ENCODE measurements around the gene SNORC.
"Not testable (repeated sequence)": the region's sequence is repeated elsewhere in the genome, so short reads cannot be mapped to it uniquely, and the experiment has no call there.

DNA sequence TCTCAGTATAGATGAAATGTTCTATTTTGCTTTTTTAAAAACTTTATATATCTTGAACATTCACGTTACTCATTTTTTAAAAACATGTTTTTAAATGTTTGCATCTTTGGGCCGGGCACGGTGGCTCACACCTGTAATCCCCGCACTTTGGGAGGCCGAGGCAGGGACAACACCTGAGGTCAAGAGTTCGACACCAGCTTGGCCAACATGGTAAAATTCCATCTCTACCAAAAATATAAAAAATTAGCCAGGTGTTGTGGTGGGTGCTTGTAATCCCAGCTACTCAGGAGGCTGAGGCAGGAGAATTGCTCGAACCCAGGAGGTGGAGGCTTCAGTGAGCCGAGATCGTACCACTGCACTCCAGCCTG is 37.6 kb downstream of the SNORC start:
- TF ChIP-seq, protein P1, sequence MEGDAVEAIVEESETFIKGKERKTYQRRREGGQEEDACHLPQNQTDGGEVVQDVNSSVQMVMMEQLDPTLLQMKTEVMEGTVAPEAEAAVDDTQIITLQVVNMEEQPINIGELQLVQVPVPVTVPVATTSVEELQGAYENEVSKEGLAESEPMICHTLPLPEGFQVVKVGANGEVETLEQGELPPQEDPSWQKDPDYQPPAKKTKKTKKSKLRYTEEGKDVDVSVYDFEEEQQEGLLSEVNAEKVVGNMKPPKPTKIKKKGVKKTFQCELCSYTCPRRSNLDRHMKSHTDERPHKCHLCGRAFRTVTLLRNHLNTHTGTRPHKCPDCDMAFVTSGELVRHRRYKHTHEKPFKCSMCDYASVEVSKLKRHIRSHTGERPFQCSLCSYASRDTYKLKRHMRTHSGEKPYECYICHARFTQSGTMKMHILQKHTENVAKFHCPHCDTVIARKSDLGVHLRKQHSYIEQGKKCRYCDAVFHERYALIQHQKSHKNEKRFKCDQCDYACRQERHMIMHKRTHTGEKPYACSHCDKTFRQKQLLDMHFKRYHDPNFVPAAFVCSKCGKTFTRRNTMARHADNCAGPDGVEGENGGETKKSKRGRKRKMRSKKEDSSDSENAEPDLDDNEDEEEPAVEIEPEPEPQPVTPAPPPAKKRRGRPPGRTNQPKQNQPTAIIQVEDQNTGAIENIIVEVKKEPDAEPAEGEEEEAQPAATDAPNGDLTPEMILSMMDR (IDR thresholded peaks at IDR 0.05) = not testable (repeated sequence)
- TF ChIP-seq POLR2A, POLR2AphosphoS5, EP300 (IDR thresholded peaks at IDR 0.05): not testable (repeated sequence)
